Right cardiac atrium (tissue), 5 donors: ENCODE data around the gene NR3C2. TPM values are rescaled to one million over a fixed set of nuclear protein-coding genes. Genes with fewer than 3 reads are reported as not detected.

Source experiments
- ATAC-seq, 2 donors: fragments of 200-7000 bp; cut with Tn5 transposase; one replicate each; pipeline versions ENCODE4 v1.8.0 to v1.9.1; 2020; ENCODE audit warnings: moderate library complexity in 2 of 2, mild to moderate bottlenecking in 1 of 2
- DNase-seq, 3 donors: peaks; one replicate each; pipeline ENCODE4 v3.0.0-alpha.2; 2020
- H3K27ac ChIP-seq: one replicate; pipeline ENCODE4 v1.5.1; 2013; ENCODE audit warnings: mild to moderate bottlenecking, low read length, control low read depth, moderate library complexity
- H3K27me3 ChIP-seq: one replicate; pipeline ENCODE4 v1.6.1; 2013; ENCODE audit not compliant: control insufficient read depth, insufficient read depth
- H3K4me1 ChIP-seq: one replicate; pipeline ENCODE4 v1.6.1; 2013; ENCODE audit warnings: low read length; ENCODE audit not compliant: control insufficient read depth, insufficient read depth
- H3K4me3 ChIP-seq: one replicate; pipeline ENCODE4 v1.5.1; 2013; ENCODE audit warnings: low read length, control low read depth
- H3K9me3 ChIP-seq: one replicate; pipeline ENCODE4 v1.6.1; 2013; ENCODE audit warnings: low read length; ENCODE audit not compliant: control insufficient read depth
- WGBS: extraction: QIAGEN DNeasy Blood & Tissue Kit; methylation state at CpG from one replicate; pipeline ENCODE4 v1.1.7; 2013; 5-methylcytosine and 5-hydroxymethylcytosine counted together
- intact Hi-C, 4 donors: fragments of 100-400 bp; cut with DNase I; formaldehyde crosslinking; loops; one replicate each; pipeline versions ENCODE4 v1.11.0 to v1.14.0; 2022 to 2023
- polyA plus RNA-seq: library from polyadenylated mRNA; stranded (reverse); fragments of 200-250 nt; gene quantifications from one replicate; pipeline ENCODE4 v1.2.3, GENCODE V29; 2013
- total RNA-seq, 4 donors: library from RNA; stranded (reverse); fragmentation: NEBNext Ultra II Directional; extraction: Animal tissue kit (Norgen Biotek cat#: 25700); gene quantifications; one replicate each; pipeline ENCODE4 v1.2.1, GENCODE V29; 2021
- donor health status: healthy with polysubstance abuse.
- donor health status: DM: no; HTN: yes; CAD: no.
- donor health status: DM: no; HTN: no; CAD: no.
- donor health status: DM: no; HTN: yes; CAD: no; lungs with severe emphysema.
- donor health status: DM: yes; HTN: yes; CAD: no.

NR3C2 gene
- total and polyA plus RNA-seq, 5 donors = 5.9 to 27.9 (median 24.3) TPM

- H3K27ac ChIP-seq = no peak overlapping the region
- peaks cover 6% of the 10 kb centered on the region for H3K4me1 ChIP-seq
- intact Hi-C loops = no loop called here
- WGBS = over 99% methylated on average over 4 of the region's 4 CpGs
- no peaks in the 10 kb centered on the region for H3K9me3 ChIP-seq
- no peaks in the 10 kb centered on the region for H3K27me3 ChIP-seq
- no peak overlapping the region for H3K4me3 ChIP-seq
- ATAC-seq (no peak), DNase-seq (no peak)
These were observed 202.0 kb downstream of the NR3C2 start for GRCh38 chr4:148240241-148240640.

GRCh38 chr4:148239494-148239985 is 202.7 kb downstream of the NR3C2 start:
- no peaks in the 10 kb centered on the region for H3K9me3 ChIP-seq
- DNase-seq = peak in 2 of 3 donors; percentile 49 to 63
- 87% methylated on average over 5 of the region's 5 CpGs for WGBS
- ATAC-seq = no peak
- no peak overlapping the region for H3K27ac ChIP-seq
- no peak overlapping the region for H3K4me3 ChIP-seq
- no peaks in the 10 kb centered on the region for H3K27me3 ChIP-seq
- intact Hi-C loops = no loop called here
- H3K4me1 ChIP-seq = peaks cover 6% of the 10 kb centered on the region

GRCh38 chr4:148238811-148239493 is 203.3 kb downstream of the NR3C2 start:
- WGBS = 72% methylated on average over 4 of the region's 4 CpGs
- H3K4me1 ChIP-seq = peaks cover 6% of the 10 kb centered on the region
- H3K27me3 ChIP-seq = no peaks in the 10 kb centered on the region
- H3K9me3 ChIP-seq = no peaks in the 10 kb centered on the region
- no peak for ATAC-seq
- H3K27ac ChIP-seq = no peak overlapping the region
- intact Hi-C loops = no loop called here
- peak in 1 of 3 donors; percentile 57 for DNase-seq
- H3K4me3 ChIP-seq = no peak overlapping the region

GRCh38 chr4:148238086-148238485 is 204.1 kb downstream of the NR3C2 start:
- 42% methylated on average over 3 of the region's 3 CpGs for WGBS
- Histone ChIP-seq H3K27me3 (no peaks in the 10 kb centered on the region), H3K9me3 (no peaks in the 10 kb centered on the region), H3K4me3 (no peak overlapping the region), H3K27ac (no peak overlapping the region), H3K4me1 (peaks cover 6% of the 10 kb centered on the region)
- no peak for ATAC-seq
- no peak for DNase-seq
- intact Hi-C loops = no loop called here

GRCh38 chr4:148235809-148236208 is 206.4 kb downstream of the NR3C2 start:
- peaks cover 6% of the 10 kb centered on the region for H3K4me1 ChIP-seq
- no peak for ATAC-seq
- H3K9me3 ChIP-seq = no peaks in the 10 kb centered on the region
- H3K4me3 ChIP-seq = no peak overlapping the region
- 89% methylated on average over 3 of the region's 3 CpGs for WGBS
- no peaks in the 10 kb centered on the region for H3K27me3 ChIP-seq
- DNase-seq = no peak
- intact Hi-C loops = no loop called here
- H3K27ac ChIP-seq = no peak overlapping the region

GRCh38 chr4:148229798-148230197 is 212.4 kb downstream of the NR3C2 start:
- intact Hi-C loops = no loop called here
- no peak for DNase-seq
- no peak for ATAC-seq
- Histone ChIP-seq H3K4me3 (no peak overlapping the region), H3K27me3 (no peaks in the 10 kb centered on the region), H3K27ac (no peak overlapping the region), H3K4me1 (no peaks in the 10 kb centered on the region), H3K9me3 (no peaks in the 10 kb centered on the region)
- 70% methylated on average over 1 of the region's 1 CpG for WGBS

- no peak overlapping the region for H3K27ac ChIP-seq
- ATAC-seq = no peak
- H3K4me3 ChIP-seq = no peak overlapping the region
- 95% methylated on average over 4 of the region's 4 CpGs for WGBS
- no peaks in the 10 kb centered on the region for H3K9me3 ChIP-seq
- DNase-seq = no peak
- intact Hi-C loops = no loop called here
- H3K27me3 ChIP-seq = no peaks in the 10 kb centered on the region
- H3K4me1 ChIP-seq = no peaks in the 10 kb centered on the region
These were observed 213.2 kb downstream of the NR3C2 start for GRCh38 chr4:148229028-148229427.

GRCh38 chr4:148227147-148227546 is 215.1 kb downstream of the NR3C2 start:
- DNase-seq (no peak), ATAC-seq (no peak)
- Histone ChIP-seq H3K9me3 (no peaks in the 10 kb centered on the region), H3K27me3 (no peaks in the 10 kb centered on the region), H3K4me3 (no peak overlapping the region), H3K27ac (no peak overlapping the region), H3K4me1 (peaks cover 2% of the 10 kb centered on the region)
- intact Hi-C loops = no loop called here
- WGBS = 94% methylated on average over 5 of the region's 5 CpGs

- DNase-seq (no peak), ATAC-seq (no peak)
- 100% methylated on average over 1 of the region's 1 CpG for WGBS
- intact Hi-C loops = no loop called here
- peaks cover 2% of the 10 kb centered on the region for H3K4me1 ChIP-seq
- no peaks in the 10 kb centered on the region for H3K9me3 ChIP-seq
- H3K4me3 ChIP-seq = no peak overlapping the region
- H3K27me3 ChIP-seq = no peaks in the 10 kb centered on the region
- H3K27ac ChIP-seq = no peak overlapping the region
These were observed 215.9 kb downstream of the NR3C2 start for GRCh38 chr4:148226341-148226740.

- H3K4me3 ChIP-seq = no peak overlapping the region
- peaks cover 2% of the 10 kb centered on the region for H3K4me1 ChIP-seq
- H3K9me3 ChIP-seq = no peaks in the 10 kb centered on the region
- H3K27me3 ChIP-seq = no peaks in the 10 kb centered on the region
- DNase-seq (no peak), ATAC-seq (no peak)
- whole genome bisulfite sequencing = 78% methylated on average over 1 of the region's 1 CpG
- H3K27ac ChIP-seq = no peak overlapping the region
- intact Hi-C loops = no loop called here
These were observed 216.6 kb downstream of the NR3C2 start for GRCh38 chr4:148225639-148226038.

- no peak overlapping the region for H3K27ac ChIP-seq
- intact Hi-C loops = no loop called here
- ATAC-seq (no peak), DNase-seq (no peak)
- H3K4me1 ChIP-seq = peaks cover 2% of the 10 kb centered on the region
- H3K4me3 ChIP-seq = no peak overlapping the region
- 47% methylated on average over 3 of the region's 3 CpGs for WGBS
- no peaks in the 10 kb centered on the region for H3K27me3 ChIP-seq
- H3K9me3 ChIP-seq = no peaks in the 10 kb centered on the region
These were observed 217.7 kb downstream of the NR3C2 start for GRCh38 chr4:148224476-148224875.
